ENCODE measurements around the gene CLSTN2. TPM values are rescaled to one million over a fixed set of nuclear protein-coding genes. Genes with fewer than 3 reads are reported as not detected.

The CLSTN2 gene
- total RNA-seq, 4 donors from 2014 or later = 13.4 to 21.3 (median 19.4) TPM

- WGBS, 2 donors = 78 to 83% methylated on average over 3 of the region's 3 CpGs
- Histone ChIP-seq H3K4me3 (no peak overlapping the region), H3K36me3 (no peaks in the 10 kb centered on the region), H3K9me3 (peaks cover 0 to 4% (median under 1%) of the 10 kb centered on the region in 4 donors), H3K27me3 (no peaks in the 10 kb centered on the region), H3K27ac (no peak overlapping the region), H3K4me1 (no peaks in the 10 kb centered on the region)
- TF ChIP-seq CTCF (IDR thresholded peaks at IDR 0.05) = no peak
- TF ChIP-seq EP300 (IDR thresholded peaks at IDR 0.05) = no peak
- TF ChIP-seq POLR2A (IDR thresholded peaks at IDR 0.05) = no peak
- no peak for DNase-seq (ENCODE audit: low spot score in 2 of 2)
Observed at GRCh38 chr3:140358686-140359085, 423.7 kb downstream of the CLSTN2 start.

- peaks cover 0 to 4% (median under 1%) of the 10 kb centered on the region in 4 donors for H3K9me3 ChIP-seq
- H3K4me3 ChIP-seq = no peak overlapping the region
- H3K4me1 ChIP-seq = no peaks in the 10 kb centered on the region
- no peaks in the 10 kb centered on the region for H3K27me3 ChIP-seq
- H3K27ac ChIP-seq = no peak overlapping the region
- no peak for DNase-seq (ENCODE audit: low spot score in 2 of 2)
- WGBS, 2 donors = 29 to 43% methylated on average over 5 of the region's 5 CpGs
- TF ChIP-seq POLR2A (IDR thresholded peaks at IDR 0.05) (no peak), EP300 (IDR thresholded peaks at IDR 0.05) (no peak), CTCF (IDR thresholded peaks at IDR 0.05) (no peak)
- no peaks in the 10 kb centered on the region for H3K36me3 ChIP-seq
Observed at GRCh38 chr3:140359233-140359995, 424.4 kb downstream of the CLSTN2 start.

- WGBS, 2 donors = 59 to 68% methylated on average over 1 of the region's 1 CpG
- H3K36me3 ChIP-seq = no peaks in the 10 kb centered on the region
- no peak for DNase-seq (ENCODE audit: low spot score in 2 of 2)
- H3K4me3 ChIP-seq = no peak overlapping the region
- H3K27me3 ChIP-seq = no peaks in the 10 kb centered on the region
- H3K27ac ChIP-seq = no peak overlapping the region
- no peaks in the 10 kb centered on the region for H3K4me1 ChIP-seq
- TF ChIP-seq CTCF (IDR thresholded peaks at IDR 0.05) (no peak), POLR2A (IDR thresholded peaks at IDR 0.05) (no peak), EP300 (IDR thresholded peaks at IDR 0.05) (no peak)
- H3K9me3 ChIP-seq = peaks cover 0 to 4% (median under 1%) of the 10 kb centered on the region in 4 donors
Observed at GRCh38 chr3:140360332-140360731, 425.3 kb downstream of the CLSTN2 start.

GRCh38 chr3:140363801-140364200, 428.8 kb downstream of the CLSTN2 start:
- H3K4me3 ChIP-seq = no peak overlapping the region
- TF ChIP-seq CTCF (IDR thresholded peaks at IDR 0.05) (no peak), EP300 (IDR thresholded peaks at IDR 0.05) (no peak)
- 85 to 92% methylated on average over 6 of the region's 6 CpGs for WGBS, 2 donors
- peaks cover 0 to 4% (median under 1%) of the 10 kb centered on the region in 4 donors for H3K9me3 ChIP-seq
- no peaks in the 10 kb centered on the region for H3K36me3 ChIP-seq
- no peaks in the 10 kb centered on the region for H3K4me1 ChIP-seq
- no peak for DNase-seq (ENCODE audit: low spot score in 2 of 2)
- H3K27me3 ChIP-seq = no peaks in the 10 kb centered on the region
- no peak overlapping the region for H3K27ac ChIP-seq

- no peaks in the 10 kb centered on the region for H3K36me3 ChIP-seq
- 83 to 85% methylated on average over 9 of the region's 9 CpGs for WGBS, 2 donors
Observed at GRCh38 chr3:140365872-140366697, 431.1 kb downstream of the CLSTN2 start.

More at GRCh38 chr3:140365872-140366697, 431.1 kb downstream of the CLSTN2 start:
- Histone ChIP-seq H3K9me3 (peaks cover 0 to 4% (median under 1%) of the 10 kb centered on the region in 4 donors), H3K27me3 (no peaks in the 10 kb centered on the region), H3K4me1 (no peaks in the 10 kb centered on the region), H3K4me3 (no peak overlapping the region), H3K27ac (no peak overlapping the region)
- TF ChIP-seq POLR2A (IDR thresholded peaks at IDR 0.05) (no peak), EP300 (IDR thresholded peaks at IDR 0.05) (no peak), CTCF (IDR thresholded peaks at IDR 0.05) (no peak)
- no peak for DNase-seq (ENCODE audit: low spot score in 2 of 2)

All from tibial nerve (tissue), 4 donors.